ENCODE data around the gene SHISA9.

The SHISA9 gene

GRCh38 chr16:13134836-13135235 lies 233.4 kb downstream of the SHISA9 start:
- no peak for DNase-seq
- TF ChIP-seq POLR2A (IDR thresholded peaks at IDR 0.05; ENCODE audit: low read length): no peak
- no peak for TF ChIP-seq GATA1 (IDR thresholded peaks at IDR 0.05; ENCODE audit: low read depth, low read length)

- no peak for TF ChIP-seq GATA1 (IDR thresholded peaks at IDR 0.05; ENCODE audit: low read depth, low read length)
- TF ChIP-seq POLR2A (IDR thresholded peaks at IDR 0.05; ENCODE audit: low read length): no peak
- no peak for DNase-seq
Measured at GRCh38 chr16:13136901-13137300, 235.5 kb downstream of the SHISA9 start.

GRCh38 chr16:13138528-13138927 lies 237.1 kb downstream of the SHISA9 start:
- DNase-seq: no peak
- TF ChIP-seq GATA1 (IDR thresholded peaks at IDR 0.05; ENCODE audit: low read depth, low read length): no peak
- TF ChIP-seq POLR2A (IDR thresholded peaks at IDR 0.05; ENCODE audit: low read length): no peak

GRCh38 chr16:13139661-13140241 lies 238.4 kb downstream of the SHISA9 start:
- no peak for TF ChIP-seq GATA1 (IDR thresholded peaks at IDR 0.05; ENCODE audit: low read depth, low read length)
- DNase-seq: no peak

- TF ChIP-seq GATA1 (IDR thresholded peaks at IDR 0.05; ENCODE audit: low read depth, low read length) (no peak), POLR2A (IDR thresholded peaks at IDR 0.05; ENCODE audit: low read length) (no peak)
- DNase-seq: no peak
Measured at GRCh38 chr16:13143551-13143950, 242.2 kb downstream of the SHISA9 start.

GRCh38 chr16:13146829-13147228 lies 245.4 kb downstream of the SHISA9 start:
- DNase-seq: no peak
- TF ChIP-seq POLR2A (IDR thresholded peaks at IDR 0.05; ENCODE audit: low read length): no peak
- TF ChIP-seq GATA1 (IDR thresholded peaks at IDR 0.05; ENCODE audit: low read depth, low read length): no peak

GRCh38 chr16:13148294-13148693 lies 246.9 kb downstream of the SHISA9 start:
- no peak for DNase-seq
- TF ChIP-seq GATA1 (IDR thresholded peaks at IDR 0.05; ENCODE audit: low read depth, low read length) (no peak), POLR2A (IDR thresholded peaks at IDR 0.05; ENCODE audit: low read length) (no peak)

GRCh38 chr16:13148836-13149235 lies 247.4 kb downstream of the SHISA9 start:
- TF ChIP-seq GATA1 (IDR thresholded peaks at IDR 0.05; ENCODE audit: low read depth, low read length) (no peak), POLR2A (IDR thresholded peaks at IDR 0.05; ENCODE audit: low read length) (no peak)
- no peak for DNase-seq

GRCh38 chr16:13150181-13150885 lies 248.9 kb downstream of the SHISA9 start:
- no peak for TF ChIP-seq GATA1 (IDR thresholded peaks at IDR 0.05; ENCODE audit: low read depth, low read length)
- no peak for TF ChIP-seq POLR2A (IDR thresholded peaks at IDR 0.05; ENCODE audit: low read length)

GRCh38 chr16:13153696-13154095 lies 252.3 kb downstream of the SHISA9 start:
- DNase-seq: no peak
- TF ChIP-seq POLR2A (IDR thresholded peaks at IDR 0.05; ENCODE audit: low read length) (no peak), GATA1 (IDR thresholded peaks at IDR 0.05; ENCODE audit: low read depth, low read length) (no peak)

More at GRCh38 chr16:13150181-13150885, 248.9 kb downstream of the SHISA9 start:
- no peak for DNase-seq

GRCh38 chr16:13154799-13155198 lies 253.4 kb downstream of the SHISA9 start:
- TF ChIP-seq POLR2A (IDR thresholded peaks at IDR 0.05; ENCODE audit: low read length): no peak
- no peak for TF ChIP-seq GATA1 (IDR thresholded peaks at IDR 0.05; ENCODE audit: low read depth, low read length)
- DNase-seq: no peak

- DNase-seq: no peak
- TF ChIP-seq GATA1 (IDR thresholded peaks at IDR 0.05; ENCODE audit: low read depth, low read length): no peak
- no peak for TF ChIP-seq POLR2A (IDR thresholded peaks at IDR 0.05; ENCODE audit: low read length)
Measured at GRCh38 chr16:13155377-13155776, 254.0 kb downstream of the SHISA9 start.

GRCh38 chr16:13155780-13156179 lies 254.4 kb downstream of the SHISA9 start:
- TF ChIP-seq GATA1 (IDR thresholded peaks at IDR 0.05; ENCODE audit: low read depth, low read length): no peak
- no peak for DNase-seq

GRCh38 chr16:13157082-13157481 lies 255.7 kb downstream of the SHISA9 start:
- TF ChIP-seq POLR2A (IDR thresholded peaks at IDR 0.05; ENCODE audit: low read length) (no peak), GATA1 (IDR thresholded peaks at IDR 0.05; ENCODE audit: low read depth, low read length) (no peak)

GRCh38 chr16:13158427-13158826 lies 257.0 kb downstream of the SHISA9 start:
- TF ChIP-seq GATA1 (IDR thresholded peaks at IDR 0.05; ENCODE audit: low read depth, low read length) (no peak), POLR2A (IDR thresholded peaks at IDR 0.05; ENCODE audit: low read length) (no peak)
- no peak for DNase-seq

More at GRCh38 chr16:13157082-13157481, 255.7 kb downstream of the SHISA9 start:
- no peak for DNase-seq

Data from erythroblast (primary cell).